ENCODE data around the gene SLC52A1.
"Not testable (repeated sequence)": the region's sequence is repeated elsewhere in the genome, so short reads cannot be mapped to it uniquely, and the experiment has no call there.

Gene SLC52A1

DNA sequence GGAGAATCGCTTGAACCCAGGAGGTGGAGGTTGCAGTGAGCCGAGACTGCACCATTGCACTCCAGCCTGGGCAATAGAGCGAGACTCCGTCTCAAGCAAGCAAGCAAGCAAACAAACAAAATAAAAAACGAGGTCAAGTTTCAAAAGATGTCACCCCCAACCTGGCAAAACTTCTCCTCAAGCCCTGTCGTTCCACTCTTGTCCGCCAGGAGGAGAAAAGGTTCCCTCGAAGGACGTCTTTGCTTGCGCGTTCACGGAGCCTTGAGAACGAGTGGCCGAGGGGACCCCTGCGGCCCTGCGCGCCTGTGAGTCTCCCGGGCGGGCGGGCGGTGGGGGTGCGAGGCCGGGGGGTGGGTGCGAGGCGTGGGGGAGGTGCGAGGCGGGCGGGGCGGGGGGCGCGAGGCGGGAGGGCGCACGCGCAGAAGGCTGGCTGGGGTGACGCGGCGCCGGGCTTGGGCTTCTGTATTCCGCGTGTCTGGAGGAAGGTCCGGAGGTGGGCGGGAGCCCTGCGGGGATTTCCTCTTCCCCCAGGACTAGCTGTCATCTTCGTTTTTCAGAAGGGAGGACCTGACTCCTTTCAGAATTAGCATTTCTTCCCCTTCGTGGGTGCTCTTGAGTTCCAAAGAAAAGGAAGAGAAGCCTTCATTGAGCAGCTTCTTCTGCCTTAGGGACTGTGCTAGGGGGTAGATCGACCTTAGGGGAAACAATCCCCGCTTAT is 3.7 kb downstream of the SLC52A1 start:
- H3K4me1 ChIP-seq (ENCODE audit: insufficient read depth, poor library complexity, severe bottlenecking), result no peaks in the 10 kb centered on the region
- no peaks in the 10 kb centered on the region for H3K36me3 ChIP-seq (ENCODE audit: low read depth)
- H3K27ac ChIP-seq (ENCODE audit: poor library complexity, severe bottlenecking), result no peak overlapping the region
- peak; percentile 70 for TF ChIP-seq CTCF (IDR thresholded peaks at IDR 0.05; ENCODE audit: poor library complexity, severe bottlenecking)
- no peak for DNase-seq (ENCODE audit: low spot score)
- ATAC-seq (ENCODE audit: low read depth), result peak; percentile 60
- no peaks in the 10 kb centered on the region for H3K27me3 ChIP-seq (ENCODE audit: insufficient read depth, poor library complexity, severe bottlenecking)
- H3K4me3 ChIP-seq (ENCODE audit: severe bottlenecking), result peak overlapping the region; percentile 20
- no peaks in the 10 kb centered on the region for H3K9me3 ChIP-seq (ENCODE audit: severe bottlenecking)

DNA sequence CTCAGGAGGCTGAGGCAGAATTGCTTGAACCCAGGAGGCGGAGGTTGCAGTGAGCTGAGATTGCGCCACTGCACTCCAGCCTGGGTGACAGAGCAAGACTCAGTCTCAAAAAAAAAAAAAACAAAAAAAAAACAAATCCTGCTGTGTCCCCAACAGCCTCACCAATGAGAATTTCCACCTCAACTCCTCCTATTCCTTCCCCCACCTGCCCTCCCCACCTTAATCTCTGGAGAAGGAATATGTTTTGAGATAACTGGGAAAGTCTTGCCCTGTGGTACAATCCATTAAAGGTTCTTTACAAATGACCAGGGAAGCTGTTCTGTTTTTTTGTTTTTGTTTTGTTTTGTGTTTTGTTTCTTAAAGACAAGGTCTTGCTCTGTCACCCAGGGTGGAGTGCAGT is 5.1 kb downstream of the SLC52A1 start:
- DNase-seq (ENCODE audit: low spot score); ATAC-seq (ENCODE audit: low read depth); H3K27ac ChIP-seq (ENCODE audit: poor library complexity, severe bottlenecking); H3K4me1 ChIP-seq (ENCODE audit: insufficient read depth, poor library complexity, severe bottlenecking); H3K9me3 ChIP-seq (ENCODE audit: severe bottlenecking); H3K36me3 ChIP-seq (ENCODE audit: low read depth); H3K4me3 ChIP-seq (ENCODE audit: severe bottlenecking); H3K27me3 ChIP-seq (ENCODE audit: insufficient read depth, poor library complexity, severe bottlenecking): not testable (repeated sequence)

GRCh38 chr17:5027916-5028315 is 7.3 kb downstream of the SLC52A1 start:
- ATAC-seq (ENCODE audit: low read depth) (no peak), DNase-seq (ENCODE audit: low spot score) (no peak)
- H3K27me3 ChIP-seq (ENCODE audit: insufficient read depth, poor library complexity, severe bottlenecking), result no peaks in the 10 kb centered on the region
- no peaks in the 10 kb centered on the region for H3K9me3 ChIP-seq (ENCODE audit: severe bottlenecking)
- no peaks in the 10 kb centered on the region for H3K4me1 ChIP-seq (ENCODE audit: insufficient read depth, poor library complexity, severe bottlenecking)
- no peak overlapping the region for H3K4me3 ChIP-seq (ENCODE audit: severe bottlenecking)
- peaks cover 7% of the 10 kb centered on the region for H3K36me3 ChIP-seq (ENCODE audit: low read depth)
- no peak for TF ChIP-seq CTCF (IDR thresholded peaks at IDR 0.05; ENCODE audit: poor library complexity, severe bottlenecking)
- no peak overlapping the region for H3K27ac ChIP-seq (ENCODE audit: poor library complexity, severe bottlenecking)

- TF ChIP-seq CTCF (IDR thresholded peaks at IDR 0.05; ENCODE audit: poor library complexity, severe bottlenecking), result no peak
- H3K4me1 ChIP-seq (ENCODE audit: insufficient read depth, poor library complexity, severe bottlenecking), result no peaks in the 10 kb centered on the region
- DNase-seq (ENCODE audit: low spot score) (no peak), ATAC-seq (ENCODE audit: low read depth) (no peak)
- no peak overlapping the region for H3K27ac ChIP-seq (ENCODE audit: poor library complexity, severe bottlenecking)
- no peaks in the 10 kb centered on the region for H3K27me3 ChIP-seq (ENCODE audit: insufficient read depth, poor library complexity, severe bottlenecking)
- no peak overlapping the region for H3K4me3 ChIP-seq (ENCODE audit: severe bottlenecking)
- no peaks in the 10 kb centered on the region for H3K9me3 ChIP-seq (ENCODE audit: severe bottlenecking)
- peaks cover 12% of the 10 kb centered on the region for H3K36me3 ChIP-seq (ENCODE audit: low read depth)
Measured at GRCh38 chr17:5027299-5027698, 7.9 kb downstream of the SLC52A1 start.

- no peaks in the 10 kb centered on the region for H3K4me1 ChIP-seq (ENCODE audit: insufficient read depth, poor library complexity, severe bottlenecking)
- no peak for DNase-seq (ENCODE audit: low spot score)
- TF ChIP-seq CTCF (IDR thresholded peaks at IDR 0.05; ENCODE audit: poor library complexity, severe bottlenecking), result no peak
- H3K4me3 ChIP-seq (ENCODE audit: severe bottlenecking), result no peak overlapping the region
- H3K27me3 ChIP-seq (ENCODE audit: insufficient read depth, poor library complexity, severe bottlenecking), result no peaks in the 10 kb centered on the region
- H3K27ac ChIP-seq (ENCODE audit: poor library complexity, severe bottlenecking), result no peak overlapping the region
- no peaks in the 10 kb centered on the region for H3K9me3 ChIP-seq (ENCODE audit: severe bottlenecking)
- H3K36me3 ChIP-seq (ENCODE audit: low read depth), result peaks cover 36% of the 10 kb centered on the region
- no peak for ATAC-seq (ENCODE audit: low read depth)
Measured at GRCh38 chr17:5024604-5025003, 10.6 kb downstream of the SLC52A1 start.

Measured in RWPE2 (cell line).